Skin of body (tissue), 2 donors: Measurements from ENCODE around the gene INO80C. TPM values are rescaled to one million over a fixed set of nuclear protein-coding genes. Genes with fewer than 3 reads are reported as not detected.

Source experiments
- DNase-seq: peaks from one replicate; lab custom pipeline; 2025; lab: John Stamatoyannopoulos, UW
- total RNA-seq: library from RNA; depleted of rRNA; stranded (reverse); fragments of >200 nt; gene quantifications from one replicate; pipeline ENCODE4 v1.2.3, GENCODE V29; 2014

The INO80C gene
- total RNA-seq, 1 donor from 2014 or later, result 8.6 TPM

DNA sequence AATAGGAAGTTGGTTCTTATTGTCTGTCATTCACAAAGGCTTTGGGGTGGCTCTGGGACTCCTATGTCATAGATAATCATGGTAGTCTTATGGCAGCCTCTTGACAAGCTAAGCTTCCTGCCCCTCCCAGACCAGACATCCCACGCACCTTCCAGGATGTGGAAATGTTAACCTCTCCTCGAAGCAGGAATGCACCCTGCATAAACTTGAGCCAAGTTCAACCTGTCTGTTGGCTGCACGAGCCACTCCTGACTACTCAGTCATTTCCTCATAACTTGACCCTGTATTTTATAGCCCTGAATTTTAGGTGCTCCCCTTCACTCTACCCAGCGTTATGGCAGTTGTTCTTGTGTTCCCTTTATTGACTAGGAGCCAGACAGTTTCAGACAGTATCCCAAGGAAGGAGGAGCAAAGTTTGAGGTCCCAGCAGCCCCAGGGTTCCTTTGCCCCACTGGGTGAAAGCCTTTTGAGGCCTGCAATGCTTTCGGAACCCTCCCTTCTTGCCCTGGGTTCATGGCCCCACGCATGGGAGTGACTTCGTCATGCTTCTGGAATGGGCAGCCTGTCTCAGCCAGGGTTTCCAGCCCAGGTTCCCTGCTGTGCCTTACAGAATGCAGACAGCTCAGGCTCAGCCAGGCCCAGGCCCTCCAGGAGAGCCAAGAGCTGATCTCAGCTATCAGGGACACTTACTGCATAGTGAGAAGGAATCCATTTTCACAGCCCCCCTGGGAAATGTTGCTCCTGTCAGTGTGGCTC, 15.6 kb upstream of the INO80C start:
- peak; percentile 35 for DNase-seq

DNA sequence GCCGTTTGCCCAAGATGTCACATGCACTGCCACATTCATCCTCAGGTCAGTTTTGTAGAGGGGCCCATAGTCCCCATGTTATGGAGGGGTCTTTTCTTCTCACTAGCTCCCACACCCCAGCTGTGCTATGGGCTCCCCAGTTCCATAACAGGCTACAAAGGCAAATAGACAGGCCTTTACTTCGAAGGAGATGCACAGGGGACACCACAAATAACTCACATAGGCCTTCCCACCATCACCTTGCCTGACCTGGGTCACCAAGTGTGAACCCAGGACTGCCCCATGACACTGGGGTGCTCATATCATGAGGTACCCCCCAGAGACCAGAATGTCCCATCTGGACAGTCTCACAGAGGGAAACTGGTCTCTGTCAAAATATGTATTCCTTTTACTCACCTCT, 15.0 kb upstream of the INO80C start:
- DNase-seq, result no peak

DNA sequence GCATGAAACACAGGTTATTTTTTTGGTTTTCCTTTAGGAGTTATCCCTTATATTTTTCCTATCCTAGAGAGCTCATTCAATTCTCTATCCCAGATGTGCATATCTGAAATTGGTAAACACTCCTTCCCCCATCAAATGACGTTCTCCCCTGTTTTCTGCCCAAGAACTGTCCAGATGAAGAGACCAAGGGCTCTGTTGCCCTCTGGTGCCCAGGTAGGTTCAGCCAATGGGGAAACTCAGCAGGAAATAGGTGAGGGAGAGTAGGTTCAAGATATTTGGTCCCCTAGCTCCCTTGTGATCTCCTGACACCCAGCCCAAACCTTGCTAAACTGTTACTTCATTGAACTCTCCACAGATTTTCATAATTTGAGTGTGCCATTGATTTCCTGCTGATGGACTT, 14.1 kb upstream of the INO80C start:
- no peak for DNase-seq

DNA sequence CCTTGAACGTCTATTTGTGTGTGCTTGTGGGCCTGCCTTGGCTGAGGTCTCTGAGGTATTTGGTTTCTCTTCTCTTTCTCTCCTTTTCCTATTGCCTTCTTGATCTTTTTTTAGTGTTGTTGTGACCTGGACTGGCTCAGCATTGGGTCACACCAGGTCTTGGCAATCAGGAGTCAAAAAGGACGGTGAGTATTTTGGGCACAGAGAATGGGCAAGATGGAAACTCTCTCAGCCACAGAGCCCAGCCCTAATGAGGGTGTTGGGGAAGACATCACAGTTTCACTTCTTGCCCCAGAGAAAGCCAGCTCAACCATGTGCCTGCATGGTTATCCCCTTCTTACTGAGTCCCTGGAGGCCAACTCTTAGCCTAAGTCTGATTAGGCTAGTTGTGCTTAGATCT, 13.7 kb upstream of the INO80C start:
- no peak for DNase-seq

DNA sequence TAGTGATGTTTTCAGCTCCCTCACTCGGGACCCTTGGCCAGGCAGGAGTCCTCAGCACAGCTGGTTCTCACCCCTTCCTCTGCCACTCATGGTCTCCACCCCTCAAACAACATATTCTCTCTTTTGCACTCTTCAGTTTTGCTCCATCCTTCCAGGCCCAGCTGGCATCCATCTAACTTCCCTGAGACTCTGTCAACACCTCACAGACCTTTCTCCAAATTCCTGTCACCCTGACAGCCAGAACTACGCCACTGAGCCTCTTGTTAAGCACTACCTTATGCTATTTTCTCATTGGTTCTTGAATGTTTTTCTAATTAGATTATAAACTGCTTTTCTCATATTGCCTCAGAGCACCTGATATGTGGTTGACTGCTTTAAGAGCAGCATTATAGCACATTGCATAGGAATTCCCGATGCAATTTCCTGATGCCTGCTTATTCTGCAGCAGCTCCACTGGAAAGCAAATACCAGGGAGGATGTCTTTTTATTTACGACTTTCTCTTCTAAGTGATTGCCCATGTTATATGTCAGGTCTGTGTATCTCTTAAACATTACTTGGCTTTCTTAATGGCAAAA, 12.4 kb upstream of the INO80C start:
- no peak for DNase-seq

DNA sequence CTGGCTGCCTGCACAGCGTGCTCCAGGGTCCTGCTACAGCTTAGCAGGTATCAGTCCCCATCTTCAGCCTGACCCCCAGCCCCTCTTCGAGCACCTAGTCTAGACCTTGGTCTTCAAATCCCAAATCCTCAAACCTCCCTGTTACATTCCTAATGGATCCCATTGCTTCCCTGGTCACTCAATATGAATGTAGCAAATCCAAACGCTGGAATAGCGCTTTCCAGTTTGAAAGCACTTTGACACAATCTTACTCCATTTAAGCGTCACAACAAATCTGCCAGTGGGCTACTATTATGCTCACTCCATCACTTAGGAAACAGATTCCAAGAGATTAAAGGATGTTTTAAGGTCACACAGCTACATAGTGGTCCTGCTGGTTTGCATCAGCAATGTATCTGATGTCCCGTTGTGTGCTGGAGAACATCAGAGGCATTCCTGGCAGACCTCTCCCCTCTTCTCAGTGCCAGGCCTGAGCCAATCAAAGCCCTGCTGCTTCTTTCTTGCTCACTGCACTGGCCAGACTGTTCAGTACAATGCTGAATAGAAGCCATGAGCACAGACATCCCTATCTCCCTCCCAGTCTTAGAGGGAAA, 11.1 kb upstream of the INO80C start:
- no peak for DNase-seq

DNA sequence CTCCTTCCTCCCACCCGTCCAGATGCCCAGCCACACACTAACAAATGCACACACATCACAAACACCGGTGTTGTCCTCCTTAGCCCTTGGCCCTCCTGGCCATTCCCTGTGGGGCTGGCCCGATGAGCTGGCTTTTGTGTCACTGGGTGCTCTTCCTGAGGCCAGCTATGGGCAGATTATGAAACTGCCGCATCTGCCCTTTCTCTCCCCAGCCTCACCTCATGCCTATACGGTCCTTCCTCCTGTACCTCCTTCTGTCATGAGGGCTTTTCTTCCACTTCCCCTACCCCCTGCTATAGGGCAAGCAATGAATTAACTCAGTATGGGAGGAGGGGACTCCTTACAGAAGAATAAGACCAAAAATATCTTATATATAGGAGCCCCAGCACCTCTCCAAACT, 10.3 kb upstream of the INO80C start:
- DNase-seq, result no peak

DNA sequence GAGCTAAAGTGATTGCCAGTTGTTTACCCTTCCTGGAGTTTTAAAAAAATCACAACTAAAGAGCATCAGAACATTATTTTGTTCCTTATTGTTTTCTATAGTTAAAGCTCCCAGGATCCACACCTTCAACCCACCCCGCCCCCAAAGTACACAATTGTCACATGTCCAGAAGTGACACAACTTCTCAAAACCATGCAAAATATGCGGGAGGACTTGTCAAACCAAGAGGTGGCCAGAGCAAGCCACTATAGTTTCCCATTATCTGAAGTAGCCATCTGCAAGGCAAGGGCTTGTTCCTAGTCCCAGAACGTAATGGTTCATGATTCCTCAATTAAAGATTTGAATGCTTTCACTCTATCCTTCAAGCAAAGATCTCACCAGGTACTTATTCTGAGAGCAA, 9.9 kb upstream of the INO80C start:
- no peak for DNase-seq

DNA sequence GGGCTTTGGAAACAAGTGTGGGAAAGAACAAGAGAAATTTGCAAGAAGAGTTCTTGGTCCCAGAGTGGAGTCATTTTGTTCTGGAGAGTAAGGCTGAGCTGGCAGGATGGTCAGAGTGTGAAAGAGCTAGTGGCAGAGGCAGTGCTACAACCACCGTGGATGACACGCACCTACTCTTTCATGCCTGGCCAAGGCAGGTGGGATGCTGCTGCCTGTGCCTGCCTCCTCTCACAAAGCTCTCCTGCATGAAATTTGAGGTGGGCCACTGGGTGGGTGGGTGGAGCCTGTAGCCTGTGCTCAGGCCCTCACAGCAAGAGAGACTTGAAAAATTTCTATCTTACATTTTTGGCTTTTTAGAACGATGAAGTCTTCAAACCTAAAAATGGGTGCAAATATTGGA, 9.4 kb upstream of the INO80C start:
- DNase-seq, result no peak

DNA sequence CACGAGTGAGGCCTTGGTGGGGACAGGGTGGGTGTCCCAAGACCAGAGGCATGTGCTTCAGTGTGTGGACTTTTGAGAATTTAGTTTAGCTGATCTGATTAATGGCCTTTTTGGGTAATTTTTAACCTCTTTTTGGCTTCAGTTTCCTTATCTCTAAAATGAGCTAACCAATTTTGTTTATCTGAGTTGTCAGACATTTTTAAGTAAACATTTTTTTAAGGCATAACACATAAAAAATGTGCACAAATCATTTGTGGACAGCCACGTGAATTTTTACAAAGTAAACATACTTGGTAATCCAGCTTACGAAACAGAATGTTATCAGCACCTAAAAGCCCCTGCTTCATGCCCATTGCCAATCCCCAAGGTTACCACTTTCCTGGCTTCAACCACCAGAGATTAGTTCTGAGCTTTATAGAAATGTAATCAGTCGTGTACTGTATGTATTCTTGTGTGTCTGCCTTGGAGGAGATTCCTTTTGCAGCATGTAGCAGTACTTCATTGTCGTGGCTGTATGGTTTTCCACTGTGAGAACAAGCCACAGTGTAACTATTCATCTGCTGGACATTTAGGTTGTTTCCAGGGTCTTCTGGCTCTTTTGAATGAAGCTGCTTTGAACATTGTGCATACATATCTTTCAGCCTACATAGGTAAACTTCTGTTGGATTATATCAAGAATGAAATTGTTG, 8.4 kb upstream of the INO80C start:
- DNase-seq, result no peak

DNA sequence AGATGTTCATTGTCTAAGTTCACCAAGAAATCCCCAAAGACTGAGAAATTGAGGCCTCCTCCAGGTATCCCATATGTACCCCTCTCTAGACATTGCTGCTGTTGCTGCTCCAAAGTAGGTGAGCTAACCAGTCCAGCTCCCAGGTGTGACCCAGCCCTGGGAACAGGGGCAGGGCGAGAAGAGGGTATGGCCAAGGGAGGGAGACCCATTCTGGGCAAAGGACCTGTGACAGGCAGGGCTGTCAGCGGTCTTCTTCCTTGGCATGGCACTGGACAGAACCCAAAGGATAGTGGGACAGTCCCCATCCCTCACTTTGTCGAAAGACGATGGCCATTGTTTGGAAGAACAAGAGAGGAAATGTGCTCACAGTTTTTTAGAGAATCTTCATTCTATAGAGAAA, 7.2 kb upstream of the INO80C start:
- no peak for DNase-seq

DNA sequence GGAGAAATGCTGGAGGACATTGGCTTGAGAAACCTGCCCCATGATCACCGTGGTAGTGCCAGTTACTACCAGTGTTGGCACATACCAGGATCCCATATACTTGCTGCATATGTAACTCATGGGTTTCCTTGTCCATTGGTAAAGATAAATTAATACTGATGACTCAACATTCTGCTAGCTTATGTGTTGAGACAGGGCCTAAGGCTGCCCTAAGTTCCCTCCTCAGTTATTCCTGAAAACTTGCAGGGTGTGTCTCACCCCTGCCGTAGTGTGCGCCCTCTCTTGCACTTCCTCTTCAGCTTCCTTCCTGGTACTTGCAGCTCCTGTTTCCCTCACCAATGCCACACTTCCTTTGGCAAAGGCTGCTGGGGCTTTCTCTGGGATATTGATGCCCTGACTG, 4.3 kb upstream of the INO80C start:
- no peak for DNase-seq

DNA sequence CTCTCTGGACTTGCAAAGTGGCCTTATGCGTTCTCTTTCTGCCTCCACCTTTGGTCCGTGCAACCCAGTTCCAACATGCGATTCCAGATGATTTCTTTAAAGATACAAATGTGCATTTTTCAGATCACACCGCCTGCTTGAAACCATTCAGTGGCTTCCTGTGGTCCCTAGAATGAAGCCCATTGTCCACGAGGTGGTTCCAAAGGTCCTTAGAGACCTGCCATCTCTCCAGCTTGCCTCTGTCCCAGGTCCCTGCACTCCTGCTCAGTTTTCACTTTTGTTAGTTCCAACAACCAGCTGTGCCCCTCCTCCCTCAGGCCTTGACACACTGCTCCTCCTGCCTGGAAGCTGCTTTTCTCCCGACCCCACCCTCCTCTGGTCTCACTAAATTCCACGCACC, 3.6 kb upstream of the INO80C start:
- DNase-seq, result no peak

DNA sequence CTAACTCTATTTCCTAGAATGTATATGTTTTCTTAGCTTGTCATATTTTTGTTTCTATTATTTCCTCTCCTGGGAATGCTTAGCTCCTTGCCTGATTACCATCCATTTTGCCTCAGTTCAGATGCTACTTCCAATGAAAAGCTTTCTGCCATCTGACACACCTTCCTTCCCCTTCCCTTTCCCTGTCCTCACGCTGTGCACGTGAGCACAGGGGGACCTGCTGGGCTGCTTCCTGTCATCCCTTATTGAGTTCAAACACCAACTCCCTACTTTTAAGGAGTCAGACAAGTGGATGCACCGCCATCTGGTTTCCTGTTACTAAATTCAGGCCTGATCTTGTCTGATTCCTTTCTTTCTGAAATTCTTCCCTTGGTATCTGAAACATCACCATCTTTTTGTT, 2.4 kb upstream of the INO80C start:
- no peak for DNase-seq

DNA sequence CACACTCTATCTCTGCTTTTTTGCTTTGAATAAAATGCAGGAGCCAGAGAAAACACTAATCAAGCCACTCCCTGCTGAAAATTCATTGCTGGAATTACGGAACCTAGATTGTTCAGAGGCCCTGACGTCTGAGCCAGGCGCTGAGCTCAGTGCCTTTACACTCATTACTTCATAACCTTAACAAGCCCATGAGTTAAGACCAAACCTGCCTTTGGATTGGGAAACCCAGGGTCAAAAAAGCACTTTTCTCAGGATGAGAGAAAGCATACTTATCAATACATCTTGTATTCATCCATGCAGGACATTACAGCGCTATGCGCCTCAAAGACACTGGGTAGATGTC, 762 bp downstream of the INO80C start:
- no peak for DNase-seq

DNA sequence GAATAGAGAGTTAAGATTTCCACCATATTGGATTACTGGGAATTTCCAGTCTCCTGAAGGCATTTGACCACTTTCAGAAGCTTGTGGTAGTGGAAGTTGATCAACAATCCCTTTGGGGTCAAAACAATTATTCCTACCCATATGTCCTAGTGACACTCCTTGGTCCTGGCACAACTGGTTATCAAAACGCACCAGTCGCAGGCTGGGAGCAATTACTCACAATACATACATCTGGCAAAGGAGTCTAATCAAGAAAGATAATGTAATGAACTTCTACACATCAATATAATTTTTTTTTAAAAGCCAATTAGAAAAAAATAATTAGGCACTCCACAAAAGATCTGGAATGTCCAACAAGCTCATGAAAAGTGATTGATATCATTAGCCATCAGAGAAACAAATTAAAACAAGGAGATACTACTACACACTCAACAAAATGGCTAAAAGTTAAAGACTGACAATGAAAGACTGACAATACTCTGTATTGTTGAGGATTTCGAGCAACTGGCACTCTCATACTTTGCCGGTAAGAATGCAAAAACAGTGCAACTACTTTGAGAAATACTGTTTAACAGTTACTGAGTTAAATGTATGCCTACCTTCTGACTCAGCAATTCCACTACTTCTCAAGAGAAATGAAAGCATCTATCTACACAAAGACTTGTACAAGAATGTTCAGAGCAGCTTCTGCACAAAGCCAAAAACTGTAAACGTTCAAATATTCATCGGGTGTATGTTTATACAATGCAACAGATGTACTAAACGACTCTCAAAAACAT, 2.0 kb downstream of the INO80C start:
- no peak for DNase-seq

DNA sequence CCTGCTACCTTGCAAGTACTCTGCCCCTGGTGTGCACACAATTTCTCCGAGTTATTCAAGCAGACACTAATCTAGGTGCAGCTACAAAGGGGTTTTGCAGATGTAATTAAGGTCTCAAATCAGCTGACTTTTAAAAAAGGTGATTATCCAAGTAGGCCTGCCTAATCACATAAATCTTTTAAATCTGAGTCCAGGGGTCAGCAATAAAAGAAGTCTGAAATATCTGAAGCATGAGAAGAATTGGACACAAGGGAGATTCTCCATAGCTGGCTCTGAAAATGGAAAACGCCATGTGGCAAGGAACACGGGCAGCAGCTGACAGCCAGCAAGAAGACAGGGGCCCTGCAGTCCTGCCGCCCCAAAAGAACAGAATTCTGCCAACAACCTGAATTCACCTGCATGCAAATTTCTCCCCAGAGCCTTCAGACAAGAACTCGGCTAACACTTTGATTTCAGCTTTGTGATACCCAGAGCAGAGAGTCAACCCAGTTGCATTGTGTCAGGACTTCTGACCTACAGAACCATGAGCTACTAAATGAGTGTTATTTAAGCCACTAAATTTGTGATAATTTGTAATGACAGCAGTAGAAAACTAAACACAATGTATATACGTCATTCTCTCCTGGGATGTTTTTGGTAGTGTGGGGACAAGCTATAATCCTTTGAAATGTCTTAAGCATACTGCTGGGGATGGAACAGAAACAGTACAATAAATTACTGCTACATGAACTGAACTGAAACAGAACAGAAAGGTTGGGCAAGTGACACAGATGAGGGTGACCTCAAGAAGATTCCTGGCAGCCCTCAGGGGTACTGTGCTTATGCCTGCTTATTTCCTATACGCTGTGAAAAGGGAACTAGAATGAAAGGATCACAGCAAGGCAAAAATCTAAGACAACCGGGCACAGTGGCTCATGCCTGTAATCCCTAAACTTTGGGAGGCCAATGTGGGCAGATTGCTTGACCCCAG, 3.2 kb downstream of the INO80C start:
- DNase-seq, result no peak

DNA sequence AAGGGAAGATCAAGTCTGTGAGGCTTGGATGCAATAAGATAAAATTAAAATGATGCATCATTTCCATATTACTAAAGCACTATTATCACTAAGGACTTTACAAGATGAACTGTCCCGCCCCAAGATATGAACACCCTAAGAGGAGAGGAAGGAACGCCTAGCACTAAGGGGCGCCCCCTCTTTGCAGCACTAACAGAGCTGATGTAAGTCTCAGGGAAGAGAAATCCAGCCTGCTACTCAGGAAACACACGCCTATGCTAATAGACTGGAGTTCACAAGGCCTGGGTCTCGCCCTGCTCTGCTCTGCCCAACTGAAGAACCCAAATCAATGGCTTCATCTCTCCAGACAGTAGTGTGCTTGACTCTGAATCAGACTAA, 6.1 kb downstream of the INO80C start:
- DNase-seq, result no peak

DNA sequence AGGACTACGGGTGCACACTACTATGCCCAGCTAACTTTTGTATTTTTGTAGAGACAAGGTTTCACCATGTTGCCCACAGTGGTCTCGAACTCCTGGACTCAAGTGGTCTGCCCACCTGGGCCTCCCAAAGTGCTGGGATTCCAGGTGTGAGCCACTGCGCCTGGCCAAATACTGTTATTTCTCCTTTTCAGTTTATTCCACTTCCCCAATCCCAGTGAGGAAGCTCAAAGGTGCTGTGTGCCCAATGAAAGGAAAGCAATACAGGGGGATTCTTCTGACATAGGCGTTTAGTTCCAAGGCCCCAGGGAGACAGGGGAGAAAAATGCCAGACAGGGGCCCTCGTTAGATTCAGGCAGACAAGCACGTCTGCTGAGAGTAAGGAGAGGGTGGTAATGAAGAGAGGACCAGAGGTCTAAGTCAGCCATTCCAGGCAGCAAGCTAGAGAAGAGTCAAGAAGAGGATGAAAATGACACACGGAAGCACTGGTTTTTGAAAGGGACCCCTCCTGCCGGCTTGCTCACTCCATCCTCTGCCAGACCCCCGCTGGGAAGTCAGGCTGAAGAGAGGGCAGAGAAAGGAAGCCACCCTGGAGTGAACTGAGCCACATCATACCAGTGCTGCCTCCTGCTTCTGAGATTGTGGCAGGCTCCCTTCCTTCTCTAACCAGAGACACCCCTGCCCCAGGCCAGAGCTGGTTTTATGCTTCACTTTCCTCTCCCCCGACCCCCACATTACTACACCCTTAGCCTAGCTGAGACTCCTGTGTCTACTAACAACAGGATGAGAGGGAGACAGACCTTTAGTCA, 6.7 kb downstream of the INO80C start:
- no peak for DNase-seq

DNA sequence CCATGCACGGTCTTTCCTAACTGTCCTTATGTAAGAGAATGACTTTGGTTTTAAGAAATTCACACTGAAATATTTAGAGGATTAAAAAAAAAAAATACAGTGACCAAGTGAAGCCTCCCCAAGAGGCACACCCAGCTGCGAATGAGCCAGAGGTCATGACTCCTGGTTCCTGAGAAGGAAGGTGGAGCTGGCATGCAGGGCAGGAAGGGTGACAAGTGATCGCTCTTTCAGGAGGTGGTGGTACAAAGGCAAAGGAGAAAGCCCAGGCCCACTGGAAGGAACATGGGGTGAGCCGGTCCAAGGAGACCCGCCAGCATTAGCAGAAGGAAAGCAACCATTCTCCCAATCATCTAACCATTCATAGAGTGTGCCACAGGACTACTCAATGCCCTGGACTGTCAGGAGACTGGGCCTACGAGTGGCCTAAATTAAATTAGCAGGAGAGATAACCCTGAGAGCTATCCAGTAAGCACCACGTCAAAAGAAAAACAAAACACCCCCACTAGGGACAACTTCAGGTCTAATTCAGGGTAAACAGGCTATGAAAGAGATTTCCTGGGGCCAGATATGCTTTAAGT, 7.8 kb downstream of the INO80C start:
- no peak for DNase-seq
